HEK293T (cell line): Measurements from ENCODE around the gene GTF3C1.

Source experiments
- BHLHE40 ChIP-seq: fragments of 450-650 bp; IDR thresholded peaks from 2 replicates; pipeline ENCODE4 v1.6.1; 2016; ENCODE audit warnings: mild to moderate bottlenecking, moderate library complexity, borderline replicate concordance
- FOXK2 ChIP-seq: fragments of 450-650 bp; IDR thresholded peaks from 2 replicates; pipeline ENCODE4 v1.6.1; 2016; ENCODE audit warnings: mild to moderate bottlenecking
- LEF1 ChIP-seq: fragments of 450-650 bp; IDR thresholded peaks from 2 replicates; pipeline ENCODE4 v1.6.1; 2017; ENCODE audit warnings: mild to moderate bottlenecking, borderline replicate concordance
- NFRKB ChIP-seq: fragments of 450-650 bp; IDR thresholded peaks from 2 replicates; pipeline ENCODE4 v1.6.1; 2016; ENCODE audit warnings: mild to moderate bottlenecking, moderate library complexity
- SUZ12 ChIP-seq: fragments of 450-650 bp; IDR thresholded peaks from 2 replicates; pipeline ENCODE4 v1.6.1; 2016; ENCODE audit warnings: mild to moderate bottlenecking
- TARDBP ChIP-seq: fragments of 450-650 bp; IDR thresholded peaks from 2 replicates; pipeline ENCODE4 v1.6.1; 2016

DNA sequence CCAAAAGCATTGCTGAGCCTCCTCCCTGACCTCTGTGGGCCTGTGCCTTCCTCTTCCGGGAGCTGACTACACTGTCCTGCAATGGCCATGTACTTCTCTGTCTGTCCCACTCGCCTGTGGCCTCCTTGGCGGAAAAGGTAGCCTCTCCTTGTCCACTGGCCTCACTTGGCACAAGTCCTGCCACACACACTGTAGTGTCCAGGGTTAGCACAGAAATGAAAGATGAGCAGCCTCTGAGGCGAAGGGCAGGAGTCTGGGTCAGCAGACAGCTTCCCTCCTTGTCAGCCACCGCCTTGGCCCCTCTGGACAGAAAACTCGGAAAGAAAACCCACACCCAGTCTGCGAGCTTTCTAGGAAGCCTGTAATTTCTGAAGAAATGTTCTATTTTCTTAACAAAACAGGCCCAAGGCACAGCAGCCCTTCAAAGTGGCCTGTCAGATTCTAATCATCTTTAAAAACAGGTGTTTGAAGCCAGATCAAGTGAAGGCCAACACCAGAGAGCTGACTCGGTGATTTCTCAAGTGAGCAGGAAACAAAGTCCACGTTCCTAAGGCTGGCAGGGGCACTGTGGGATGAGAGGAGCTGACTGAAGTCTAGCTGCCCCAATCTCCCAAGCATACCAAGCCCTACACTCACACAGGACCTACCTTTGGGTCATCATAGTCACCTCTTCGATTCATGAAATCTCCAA lies 67.2 kb downstream of the GTF3C1 start:
- no peak for TF ChIP-seq TARDBP
- TF ChIP-seq NFRKB, result no peak
- no peak for TF ChIP-seq BHLHE40
- no peak for TF ChIP-seq SUZ12
- TF ChIP-seq LEF1, result no peak
- TF ChIP-seq FOXK2, result no peak
